ENCODE measurements around the gene SLC26A1. TPM values are rescaled to one million over a fixed set of nuclear protein-coding genes. Genes with fewer than 3 reads are reported as not detected.

SLC26A1 gene
- polyA plus RNA-seq, 1 donor (not counting 4 experiments of a cell fraction or from before 2014, with no cell fraction given): not detected

DNA sequence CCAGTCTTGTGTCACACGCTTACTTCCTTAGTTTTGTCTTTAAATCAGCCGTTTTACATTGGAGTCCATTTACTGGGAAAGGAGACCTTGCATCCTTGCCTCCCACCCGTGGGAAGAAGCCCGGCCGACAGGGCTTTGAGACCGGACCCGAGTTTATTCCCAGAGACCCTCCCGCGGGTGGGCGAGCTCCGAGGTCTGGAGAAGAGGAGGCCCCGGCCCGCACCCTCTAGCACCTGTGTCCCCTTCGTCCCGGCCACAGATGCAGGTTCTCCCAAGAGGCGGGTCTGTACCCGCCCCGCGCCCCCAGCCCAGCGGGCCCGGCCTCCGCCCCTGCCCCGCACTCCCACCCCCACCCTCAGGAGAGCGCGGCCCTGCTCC, 3.8 kb upstream of the SLC26A1 start:
- Histone ChIP-seq H3K4me1 (ENCODE audit: control insufficient read depth, extremely low read depth, insufficient read depth, low read length) (no peaks in the 10 kb centered on the region), H3K9me1 (ENCODE audit: control insufficient read depth, extremely low read depth, insufficient read depth, low read length) (no peaks in the 10 kb centered on the region), H3K36me3 (ENCODE audit: control insufficient read depth in 2 of 2, extremely low read depth in 1 of 2, insufficient read depth in 2 of 2, low read length in 2 of 2) (no peaks in the 10 kb centered on the region), H3K9me3 (ENCODE audit: control insufficient read depth, low read depth, low read length) (no peaks in the 10 kb centered on the region), H3K27ac (ENCODE audit: control insufficient read depth, insufficient read depth, low read length) (no peak overlapping the region), H3K4me2 (ENCODE audit: control insufficient read depth, extremely low read depth, insufficient read depth, low read depth, low read length) (no peak overlapping the region), H3K79me2 (ENCODE audit: control insufficient read depth, insufficient read depth, low read length) (no peaks in the 10 kb centered on the region), H3K27me3 (ENCODE audit: control insufficient read depth, extremely low read depth, insufficient read depth, low read length) (peaks cover 58% of the 10 kb centered on the region), H3K4me3 (ENCODE audit: control insufficient read depth in 2 of 3, extremely low read depth in 1 of 3, insufficient read depth in 2 of 3, low read depth in 1 of 3, low read length in 3 of 3) (no peak overlapping the region), H3K9ac (ENCODE audit: control insufficient read depth, extremely low read depth, insufficient read depth, low read length) (no peak overlapping the region), H2AFZ (ENCODE audit: control insufficient read depth, low read length) (no peak overlapping the region), H4K20me1 (ENCODE audit: control insufficient read depth, extremely low read depth, insufficient read depth, low read length) (no peaks in the 10 kb centered on the region)
- TF ChIP-seq, protein P1, sequence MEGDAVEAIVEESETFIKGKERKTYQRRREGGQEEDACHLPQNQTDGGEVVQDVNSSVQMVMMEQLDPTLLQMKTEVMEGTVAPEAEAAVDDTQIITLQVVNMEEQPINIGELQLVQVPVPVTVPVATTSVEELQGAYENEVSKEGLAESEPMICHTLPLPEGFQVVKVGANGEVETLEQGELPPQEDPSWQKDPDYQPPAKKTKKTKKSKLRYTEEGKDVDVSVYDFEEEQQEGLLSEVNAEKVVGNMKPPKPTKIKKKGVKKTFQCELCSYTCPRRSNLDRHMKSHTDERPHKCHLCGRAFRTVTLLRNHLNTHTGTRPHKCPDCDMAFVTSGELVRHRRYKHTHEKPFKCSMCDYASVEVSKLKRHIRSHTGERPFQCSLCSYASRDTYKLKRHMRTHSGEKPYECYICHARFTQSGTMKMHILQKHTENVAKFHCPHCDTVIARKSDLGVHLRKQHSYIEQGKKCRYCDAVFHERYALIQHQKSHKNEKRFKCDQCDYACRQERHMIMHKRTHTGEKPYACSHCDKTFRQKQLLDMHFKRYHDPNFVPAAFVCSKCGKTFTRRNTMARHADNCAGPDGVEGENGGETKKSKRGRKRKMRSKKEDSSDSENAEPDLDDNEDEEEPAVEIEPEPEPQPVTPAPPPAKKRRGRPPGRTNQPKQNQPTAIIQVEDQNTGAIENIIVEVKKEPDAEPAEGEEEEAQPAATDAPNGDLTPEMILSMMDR (optimal IDR thresholded peaks at IDR 0.05 in 1 of 3, IDR thresholded peaks at IDR 0.05 in 1 of 3, conservative IDR thresholded peaks at IDR 0.05 in 1 of 3; ENCODE audit: extremely low read depth in 1 of 3, insufficient read depth in 2 of 3, low read length in 3 of 3): no peak
- TF ChIP-seq EZH2 (IDR thresholded peaks at IDR 0.05; ENCODE audit: low read length): no peak
- dilution Hi-C loops (cut with MboI; ENCODE audit: extremely low pct_ligation_motif_present, low sequenced_read_pairs): no loop called here
- FAIRE-seq (no peak), DNase-seq (ENCODE audit: low read depth, low spot score) (no peak)

DNA sequence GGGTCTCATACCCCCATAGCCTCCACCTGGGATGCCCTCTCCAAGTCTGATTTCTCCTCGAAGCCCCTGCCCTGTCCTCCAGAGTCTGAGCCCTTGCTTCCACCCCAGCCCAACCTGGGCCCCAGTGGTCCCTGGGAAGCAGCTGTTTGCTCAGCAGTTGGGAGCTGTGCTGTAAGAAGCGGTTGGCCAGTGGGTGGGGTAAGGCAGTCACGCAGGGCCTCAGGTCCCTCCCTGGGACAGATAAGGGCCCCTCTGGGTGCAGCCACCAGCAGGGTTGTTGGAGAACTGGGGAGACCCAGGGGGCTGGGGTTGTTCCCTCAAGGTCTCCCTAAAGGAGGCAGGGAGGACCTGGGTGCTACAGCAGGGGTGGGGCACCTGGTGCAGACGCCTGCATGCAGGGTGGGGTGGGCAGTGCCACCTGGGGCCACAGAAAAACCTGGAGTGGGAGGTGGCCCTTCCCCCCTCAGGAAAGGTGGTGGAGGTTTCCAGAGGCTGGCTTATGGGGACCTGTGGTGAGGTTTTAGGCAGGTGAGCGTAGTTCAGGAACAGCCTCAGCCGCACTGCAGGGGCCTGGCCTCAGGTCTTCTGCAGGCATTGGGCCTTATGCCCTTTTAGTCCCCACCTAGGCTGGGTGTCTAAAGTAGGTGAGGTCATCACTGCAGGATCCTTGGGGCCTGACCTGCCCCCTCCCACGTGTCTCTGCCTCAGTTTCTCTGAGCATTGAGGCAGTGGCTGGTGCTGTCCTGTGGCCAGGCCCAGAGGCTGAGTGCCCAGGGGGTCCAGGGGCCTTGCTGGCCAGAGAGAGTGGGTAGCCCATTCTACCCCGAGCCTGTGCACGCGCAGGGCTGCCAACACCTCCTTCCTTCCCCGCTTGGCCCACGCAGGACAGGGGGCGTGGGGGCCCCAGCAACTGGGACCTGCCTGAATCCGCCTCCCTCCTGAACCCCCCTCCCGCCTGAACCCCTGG, 3.1 kb upstream of the SLC26A1 start:
- no peak for FAIRE-seq
- peaks cover 51% of the 10 kb centered on the region for H3K27me3 ChIP-seq (ENCODE audit: control insufficient read depth, extremely low read depth, insufficient read depth, low read length)

More for the DNA sequence above, 3.1 kb upstream of the SLC26A1 start:
- no peaks in the 10 kb centered on the region for H3K79me2 ChIP-seq (ENCODE audit: control insufficient read depth, insufficient read depth, low read length)
- H3K36me3 ChIP-seq (ENCODE audit: control insufficient read depth in 2 of 2, extremely low read depth in 1 of 2, insufficient read depth in 2 of 2, low read length in 2 of 2): no peaks in the 10 kb centered on the region
- H3K9me1 ChIP-seq (ENCODE audit: control insufficient read depth, extremely low read depth, insufficient read depth, low read length): no peaks in the 10 kb centered on the region
- H3K27ac ChIP-seq (ENCODE audit: control insufficient read depth, insufficient read depth, low read length): no peak overlapping the region
- H3K4me1 ChIP-seq (ENCODE audit: control insufficient read depth, extremely low read depth, insufficient read depth, low read length): no peaks in the 10 kb centered on the region
- no peak for DNase-seq (ENCODE audit: low read depth, low spot score)
- no peak overlapping the region for H3K4me3 ChIP-seq (ENCODE audit: control insufficient read depth in 2 of 3, extremely low read depth in 1 of 3, insufficient read depth in 2 of 3, low read depth in 1 of 3, low read length in 3 of 3)
- no peak overlapping the region for H3K4me2 ChIP-seq (ENCODE audit: control insufficient read depth, extremely low read depth, insufficient read depth, low read depth, low read length)
- H4K20me1 ChIP-seq (ENCODE audit: control insufficient read depth, extremely low read depth, insufficient read depth, low read length): no peaks in the 10 kb centered on the region
- dilution Hi-C loops (cut with MboI; ENCODE audit: extremely low pct_ligation_motif_present, low sequenced_read_pairs): no loop called here
- TF ChIP-seq, protein P1 (optimal IDR thresholded peaks at IDR 0.05 in 1 of 3, IDR thresholded peaks at IDR 0.05 in 1 of 3, conservative IDR thresholded peaks at IDR 0.05 in 1 of 3; ENCODE audit: extremely low read depth in 1 of 3, insufficient read depth in 2 of 3, low read length in 3 of 3): no peak
- TF ChIP-seq EZH2 (IDR thresholded peaks at IDR 0.05; ENCODE audit: low read length): no peak
- H3K9me3 ChIP-seq (ENCODE audit: control insufficient read depth, low read depth, low read length): no peaks in the 10 kb centered on the region
- H2AFZ ChIP-seq (ENCODE audit: control insufficient read depth, low read length): no peak overlapping the region
- no peak overlapping the region for H3K9ac ChIP-seq (ENCODE audit: control insufficient read depth, extremely low read depth, insufficient read depth, low read length)
